Cerebellar cortex (tissue), 1 donor: ENCODE results near the gene MRS2.
"Not testable (repeated sequence)": the region's sequence is repeated elsewhere in the genome, so short reads cannot be mapped to it uniquely, and the experiment has no call there.

ENCODE experiments used
- DNase-seq: peaks from one replicate; pipeline ENCODE4 v3.0.0-alpha.2; 2015; ENCODE audit warnings: low spot score

Gene MRS2

GRCh38 chr6:24387818-24388217 lies 14.9 kb upstream of the MRS2 start:
- DNase-seq = no peak

GRCh38 chr6:24391208-24391607 lies 11.5 kb upstream of the MRS2 start:
- no peak for DNase-seq

GRCh38 chr6:24391756-24392405 lies 10.9 kb upstream of the MRS2 start:
- no peak for DNase-seq

- no peak for DNase-seq
Observed at GRCh38 chr6:24394061-24394779, 8.5 kb upstream of the MRS2 start.

- DNase-seq = no peak
Observed at GRCh38 chr6:24394780-24395437, 7.8 kb upstream of the MRS2 start.

- no peak for DNase-seq
Observed at GRCh38 chr6:24396824-24397223, 5.9 kb upstream of the MRS2 start.

GRCh38 chr6:24397631-24398030 lies 5.1 kb upstream of the MRS2 start:
- DNase-seq = no peak

GRCh38 chr6:24400045-24401039 lies 2.4 kb upstream of the MRS2 start:
- DNase-seq = not testable (repeated sequence)

GRCh38 chr6:24401458-24401857 lies 1.3 kb upstream of the MRS2 start:
- no peak for DNase-seq

- no peak for DNase-seq
Observed at GRCh38 chr6:24403501-24403824, 727 bp downstream of the MRS2 start.

GRCh38 chr6:24405262-24405661 lies 2.5 kb downstream of the MRS2 start:
- DNase-seq = no peak

GRCh38 chr6:24408719-24409410 lies 6.1 kb downstream of the MRS2 start:
- no peak for DNase-seq

GRCh38 chr6:24410622-24411021 lies 7.9 kb downstream of the MRS2 start:
- no peak for DNase-seq

- no peak for DNase-seq
Observed at GRCh38 chr6:24412294-24412693, 9.6 kb downstream of the MRS2 start.

GRCh38 chr6:24414531-24414930 lies 11.8 kb downstream of the MRS2 start:
- not testable (repeated sequence) for DNase-seq

GRCh38 chr6:24415753-24416152 lies 13.0 kb downstream of the MRS2 start:
- no peak for DNase-seq

GRCh38 chr6:24419526-24419925 lies 16.8 kb downstream of the MRS2 start:
- no peak for DNase-seq

- no peak for DNase-seq
Observed at GRCh38 chr6:24425091-24425490, 22.4 kb downstream of the MRS2 start.

GRCh38 chr6:24426729-24427446 lies 24.2 kb downstream of the MRS2 start:
- DNase-seq = no peak

- DNase-seq = no peak
Observed at GRCh38 chr6:24428615-24429014, 25.9 kb downstream of the MRS2 start.

- DNase-seq = no peak
Observed at GRCh38 chr6:24429146-24429545, 26.4 kb downstream of the MRS2 start.
